OCI-LY7 (cell line): ENCODE results near the gene INTS14. TPM values are rescaled to one million over a fixed set of nuclear protein-coding genes. Genes with fewer than 3 reads are reported as not detected.

Experiments used
- Bru-seq: library from RNA; stranded (reverse); fragments of 400-500 nt; gene quantifications from one replicate; lab custom pipeline; 2021; lab: Mats Ljungman, UMichigan
- BruChase-seq, 2 experiments: library from RNA; stranded (reverse); fragments of 400-500 nt; gene quantifications; one replicate each; lab custom pipeline; 2021; lab: Mats Ljungman, UMichigan
- BruUV-seq: library from RNA; stranded (reverse); fragments of 400-500 nt; replicated peaks from 2 replicates; lab custom pipeline; 2021; lab: Mats Ljungman, UMichigan
- CTCF ChIA-PET: fragments of 300-600 bp; sonication (Branson Sonifier 250); formaldehyde crosslinking; loops from one replicate; lab custom pipeline; 2022; ENCODE audit warnings: antibody characterized with exemption; ENCODE audit not compliant: unreplicated experiment; lab: Charles Lee
- POLR2A ChIA-PET: fragments of 300-600 bp; sonication (Branson Sonifier 250); formaldehyde crosslinking; loops from one replicate; lab custom pipeline; 2022; ENCODE audit warnings: antibody characterized with exemption; lab: Charles Lee
- DNase-seq: peaks from one replicate; pipeline ENCODE4 v3.0.0-alpha.2; 2015; ENCODE audit warnings: low spot score
- H2AFZ ChIP-seq: fragments of 200-600 bp; sonication (generic), shearing (Covaris generic); 2 replicates; pipeline ENCODE4 v1.6.1; 2014; ENCODE audit warnings: mild to moderate bottlenecking, antibody characterized with exemption, low read length, moderate library complexity
- H3K27ac ChIP-seq: fragments of 200-600 bp; sonication (generic); 2 replicates; pipeline ENCODE4 v1.5.1; 2014; ENCODE audit warnings: mixed run types, low read depth, mild to moderate bottlenecking, moderate library complexity, low read length, inconsistent platforms; ENCODE audit not compliant: poor library complexity, severe bottlenecking
- H3K36me3 ChIP-seq: fragments of 200-600 bp; sonication (generic); 2 replicates; pipeline ENCODE4 v1.6.1; 2014; ENCODE audit warnings: mild to moderate bottlenecking, antibody characterized with exemption, low read length, moderate library complexity, mixed read lengths; ENCODE audit not compliant: insufficient read depth
- H3K4me1 ChIP-seq: fragments of 200-600 bp; sonication (generic); 2 replicates; pipeline ENCODE4 v1.5.1; 2014; ENCODE audit warnings: mild to moderate bottlenecking, low read length; ENCODE audit not compliant: insufficient read depth, poor library complexity, severe bottlenecking
- H3K4me2 ChIP-seq: fragments of 200-600 bp; sonication (generic); 2 replicates; pipeline ENCODE4 v1.6.1; 2014; ENCODE audit warnings: mild to moderate bottlenecking, low read length
- H3K4me3 ChIP-seq: fragments of 200-600 bp; sonication (generic); 2 replicates; pipeline ENCODE4 v1.5.1; 2014; ENCODE audit warnings: mild to moderate bottlenecking, low read depth, low read length; ENCODE audit not compliant: poor library complexity, severe bottlenecking
- H3K79me2 ChIP-seq: fragments of 200-600 bp; sonication (generic); 2 replicates; pipeline ENCODE4 v1.6.1; 2016; ENCODE audit warnings: low read depth, mild to moderate bottlenecking, low read length, moderate library complexity, mixed read lengths; ENCODE audit not compliant: insufficient read depth
- H3K9me2 ChIP-seq: fragments of 200-600 bp; sonication (generic); 2 replicates; pipeline ENCODE4 v1.6.1; 2016; ENCODE audit warnings: mild to moderate bottlenecking, low read length, mixed read lengths; ENCODE audit not compliant: insufficient read depth
- H3K9me3 ChIP-seq: fragments of 200-600 bp; sonication (generic); 2 replicates; pipeline ENCODE4 v1.6.1; 2014; ENCODE audit warnings: mild to moderate bottlenecking, mixed run types, low read length, mixed read lengths
- H4K20me1 ChIP-seq: fragments of 200-600 bp; sonication (generic); 2 replicates; pipeline ENCODE4 v1.6.1; 2014; ENCODE audit warnings: mild to moderate bottlenecking, antibody characterized with exemption, low read length, moderate library complexity, mixed read lengths; ENCODE audit not compliant: insufficient read depth
- CTCF ChIP-seq: fragments of 200-600 bp; sonication (generic); conservative IDR thresholded peaks from 2 replicates; pipeline ENCODE4 v1.5.1; 2014; ENCODE audit warnings: mild to moderate bottlenecking, antibody characterized with exemption, low read length, moderate library complexity, mixed read lengths
- EZH2phosphoT487 ChIP-seq: fragments of 200-600 bp; sonication (generic); IDR thresholded peaks from 2 replicates; pipeline ENCODE4 v1.6.1; 2018; ENCODE audit warnings: low read depth, borderline replicate concordance, mild to moderate bottlenecking, mixed run types, antibody characterized with exemption, low read length, moderate library complexity, mixed read lengths
- intact Hi-C: fragments of 100-400 bp; cut with micrococcal nuclease; formaldehyde crosslinking; loops from one replicate; pipeline ENCODE4 v1.10.0; 2022; ENCODE audit not compliant: unreplicated experiment
- long read RNA-seq: library from polyadenylated mRNA; stranded (forward); transcript quantifications from one replicate; pipeline ENCODE4 v2.0.0, GENCODE V29; 2022
- total RNA-seq, 2 experiments: library from RNA; depleted of rRNA in 1 of 2; stranded (reverse); fragments of >200 nt in 1 of 2; shearing (Covaris generic) in 1 of 2; gene quantifications; 2 replicates each; pipeline ENCODE4 v1.2.3, GENCODE V29; 2014 to 2022

Gene INTS14
- total RNA-seq (2014; rRNA removed; shearing (Covaris generic)): 28.1 and 46.7 TPM in 2 replicates
- total RNA-seq (2022): 45.8 and 46.0 TPM in 2 replicates
- percentile 75 among the genes with signal in this experiment for Bru-seq, nascent RNA
- percentile 62 among the genes with signal in this experiment for BruChase-seq, experiment 1, labeled RNA remaining after a 6-hour chase
- percentile 76 among the genes with signal in this experiment for BruChase-seq, experiment 2, labeled RNA remaining after a 2-hour chase
- long read RNA-seq, transcript INTS14-217 (12 exons, 2,615 nt): major isoform, 36 of 109 reads
- long read RNA-seq, transcript INTS14-201 (12 exons, 2,393 nt): minor isoform, 21 of 109 reads
- long read RNA-seq, transcript INTS14-203 (12 exons, 1,980 nt): minor isoform, 5 of 109 reads
- long read RNA-seq, partial matches to known transcripts: 7 of 109 reads
- long read RNA-seq, other reads (novel, unspliced or antisense): 39 of 109 reads

- Histone ChIP-seq H4K20me1 (no peaks in the 10 kb centered on the region), H3K4me1 (peaks cover 30% of the 10 kb centered on the region), H3K9me2 (no peaks in the 10 kb centered on the region), H3K27ac (peak within 1 kb of the TSS; percentile 41), H3K4me3 (peak within 1 kb of the TSS; percentile 72), H3K4me2 (peak within 1 kb of the TSS; percentile 87), H3K79me2 (peaks cover 33% of the 10 kb centered on the region), H2AFZ (peak within 1 kb of the TSS; percentile 75), H3K9me3 (no peaks in the 10 kb centered on the region), H3K36me3 (peaks cover 5% of the 10 kb centered on the region; the same call in 1 of the 2 replicates)
- intact Hi-C loops: loop anchor here (5.0 kb wide), 2 partner anchors 371 to 681 kb away; partner anchors contain the start of gene DIS3L
- BruUV-seq: no TSS peak
- DNase-seq: peak; percentile 97
- POLR2A ChIA-PET: interaction anchor here (0.6 to 1.5 kb wide), 5 partner anchors 10 to 552 kb away, joined by 3 to 4 read pairs (median 3); partner anchors contain the start of gene RAB11A
- CTCF ChIA-PET: interaction anchor here (0.6 to 1.0 kb wide), 4 partner anchors 15 to 586 kb away, joined by 3 to 5 read pairs (median 4); no protein-coding TSS in a partner anchor
- TF ChIP-seq EZH2phosphoT487 (no peak), CTCF (peak; percentile 74)
Observed at GRCh38 chr15:65610871-65611718, at the start of gene INTS14. TSS of gene INTS14 (minus strand) at chr15:65611131. CDS start at chr15:65607380, 3,751 bp downstream.

GRCh38 chr15:65659502-65660052 lies 48.6 kb upstream of the INTS14 start:
- POLR2A ChIA-PET: interaction anchor here (1.3 to 2.5 kb wide), 4 partner anchors 8 to 210 kb away, joined by 3 to 6 read pairs (median 3); partner anchors contain the start of gene RAB11A
- no peaks in the 10 kb centered on the region for H3K79me2 ChIP-seq
- BruUV-seq: no TSS peak
- peaks cover 85% of the 10 kb centered on the region for H3K36me3 ChIP-seq
- no peak for DNase-seq
- H3K9me2 ChIP-seq: no peaks in the 10 kb centered on the region
- H3K4me2 ChIP-seq: no peak overlapping the region
- H3K4me3 ChIP-seq: no peak overlapping the region
- no peaks in the 10 kb centered on the region for H3K9me3 ChIP-seq
- TF ChIP-seq EZH2phosphoT487: no peak
- TF ChIP-seq CTCF: no peak
- CTCF ChIA-PET: interaction anchor here (1.0 kb wide), 1 partner anchor 37 kb away, joined by 4 read pairs; no protein-coding TSS in a partner anchor
- intact Hi-C loops: no loop called here
- H3K4me1 ChIP-seq: peaks cover 50% of the 10 kb centered on the region
- no peak overlapping the region for H2AFZ ChIP-seq
- H4K20me1 ChIP-seq: no peaks in the 10 kb centered on the region
- H3K27ac ChIP-seq: no peak overlapping the region
